Sigmoid colon (tissue), 4 donors: Measurements from ENCODE around the gene PRUNE2.

Experiments
- EP300 ChIP-seq, 4 donors: sonication (generic); formaldehyde crosslinking; IDR thresholded peaks; one replicate each; pipeline ENCODE4 v1.6.1; 2017; ENCODE audit warnings: antibody characterized with exemption in 4 of 4
- POLR2A ChIP-seq, 2 donors: fragments of 450-650 bp; IDR thresholded peaks; one replicate each; pipeline ENCODE4 v1.6.1; 2016; ENCODE audit warnings: antibody characterized with exemption in 2 of 2, mild to moderate bottlenecking in 2 of 2, moderate library complexity in 2 of 2
- TF ChIP-seq, protein P1 (sequence below), 4 experiments: fragments of 450-650 bp in 3 of 4; fragments of 200-600 bp in 1 of 4; IDR thresholded peaks; one replicate each; pipeline ENCODE4 v1.5.1; 2016 to 2019; ENCODE audit warnings: antibody characterized with exemption in 4 of 4, mild to moderate bottlenecking in 3 of 4, moderate library complexity in 2 of 4

DNA sequence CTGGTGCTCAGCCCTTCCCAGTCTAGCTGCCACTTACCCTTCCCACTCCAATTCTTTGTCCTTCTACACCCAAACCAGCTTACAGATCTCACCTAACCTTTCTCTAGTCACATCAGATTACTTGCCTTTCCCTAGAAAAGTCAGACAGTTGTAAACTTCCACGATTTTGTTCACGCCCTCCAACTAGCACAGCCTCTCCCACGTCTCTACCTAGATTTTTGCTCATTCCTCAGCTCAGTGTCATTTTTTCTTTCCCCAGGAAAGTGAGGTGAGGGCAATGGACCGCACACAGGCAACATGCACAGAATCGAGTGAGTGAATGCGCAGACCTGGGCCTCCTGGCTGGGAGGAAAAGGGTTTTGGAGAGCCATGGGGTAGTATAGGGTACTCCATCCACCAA, 20.9 kb upstream of the PRUNE2 start:
- TF ChIP-seq POLR2A (IDR thresholded peaks at IDR 0.05), result no peak
- TF ChIP-seq, protein P1, sequence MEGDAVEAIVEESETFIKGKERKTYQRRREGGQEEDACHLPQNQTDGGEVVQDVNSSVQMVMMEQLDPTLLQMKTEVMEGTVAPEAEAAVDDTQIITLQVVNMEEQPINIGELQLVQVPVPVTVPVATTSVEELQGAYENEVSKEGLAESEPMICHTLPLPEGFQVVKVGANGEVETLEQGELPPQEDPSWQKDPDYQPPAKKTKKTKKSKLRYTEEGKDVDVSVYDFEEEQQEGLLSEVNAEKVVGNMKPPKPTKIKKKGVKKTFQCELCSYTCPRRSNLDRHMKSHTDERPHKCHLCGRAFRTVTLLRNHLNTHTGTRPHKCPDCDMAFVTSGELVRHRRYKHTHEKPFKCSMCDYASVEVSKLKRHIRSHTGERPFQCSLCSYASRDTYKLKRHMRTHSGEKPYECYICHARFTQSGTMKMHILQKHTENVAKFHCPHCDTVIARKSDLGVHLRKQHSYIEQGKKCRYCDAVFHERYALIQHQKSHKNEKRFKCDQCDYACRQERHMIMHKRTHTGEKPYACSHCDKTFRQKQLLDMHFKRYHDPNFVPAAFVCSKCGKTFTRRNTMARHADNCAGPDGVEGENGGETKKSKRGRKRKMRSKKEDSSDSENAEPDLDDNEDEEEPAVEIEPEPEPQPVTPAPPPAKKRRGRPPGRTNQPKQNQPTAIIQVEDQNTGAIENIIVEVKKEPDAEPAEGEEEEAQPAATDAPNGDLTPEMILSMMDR (IDR thresholded peaks at IDR 0.05), result no peak
- no peak for TF ChIP-seq EP300 (IDR thresholded peaks at IDR 0.05)
